ENCODE measurements around the gene ROMO1. TPM values are rescaled to one million over a fixed set of nuclear protein-coding genes. Genes with fewer than 3 reads are reported as not detected.

Gene ROMO1
- total RNA-seq, result 100 to 1,000 TPM in 1 of 2 experiments, 10 to 100 TPM in 1; 96.9 to 112 TPM

DNA sequence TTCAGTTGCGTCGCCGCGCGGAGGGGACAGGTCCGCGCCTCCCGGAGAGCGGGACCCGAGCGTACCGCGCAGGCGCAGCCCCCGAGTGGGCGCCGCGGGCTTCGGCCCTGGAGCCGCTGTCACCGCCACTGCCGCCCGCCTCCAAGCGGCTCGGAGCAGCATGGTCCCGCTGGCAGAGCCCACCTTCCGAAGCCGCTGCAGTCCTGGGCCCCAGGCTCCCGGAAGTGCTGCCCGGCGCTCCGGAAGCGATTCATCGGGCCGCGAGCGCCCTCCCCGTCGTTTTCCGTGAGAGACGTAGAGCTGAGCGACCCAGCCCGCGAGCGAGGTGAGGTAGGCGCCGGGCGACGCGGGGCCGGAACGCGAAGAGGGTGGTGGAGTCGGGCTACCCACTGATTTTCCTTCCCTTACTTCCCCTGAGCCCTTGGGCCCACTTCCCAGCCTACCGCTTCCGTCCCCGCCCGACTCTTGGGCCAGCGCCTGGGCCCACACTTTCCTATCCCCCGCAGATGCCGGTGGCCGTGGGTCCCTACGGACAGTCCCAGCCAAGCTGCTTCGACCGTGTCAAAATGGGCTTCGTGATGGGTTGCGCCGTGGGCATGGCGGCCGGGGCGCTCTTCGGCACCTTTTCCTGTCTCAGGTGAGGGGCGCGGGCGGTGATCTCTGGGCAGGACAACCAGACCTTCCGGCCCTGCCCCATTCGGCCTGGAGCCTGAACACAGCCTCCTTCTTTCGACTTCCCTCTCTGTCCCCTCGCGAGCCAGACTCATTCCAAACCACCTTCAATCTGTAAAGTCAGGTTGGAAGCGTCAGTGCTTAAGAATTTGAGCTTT is at the start of gene ROMO1, which contains the start of gene NFS1:
Gene ROMO1, plus strand, starts transcription at position 279 of the 830 bp plus-strand sequence. Its CDS starts 228 bp downstream, at position 507.
Gene NFS1, minus strand, starts transcription at position 226 of the 830 bp plus-strand sequence. Its CDS starts 64 bp downstream, at position 162.
- Mint-ChIP-seq H3K27me3 (no peaks in the 10 kb centered on the region), H3K4me3 (peak within 1 kb of the TSS; percentile 93), H3K36me3 (peaks cover 20% of the 10 kb centered on the region), H3K4me1 (peaks cover 26% of the 10 kb centered on the region), H3K27ac (peak within 1 kb of the TSS; percentile 92), H3K9me3 (no peaks in the 10 kb centered on the region)
- POLR2A ChIA-PET, result interaction anchor here (0.6 to 2.9 kb wide), 14 partner anchors 12 to 256 kb away, joined by 3 to 21 read pairs (median 5); partner anchors contain the start of genes CPNE1, RBM12, RBM39 and SCAND1
- ATAC-seq (ENCODE audit: low read depth) (peak; percentile 91), DNase-seq (peak; percentile 88)

DNA sequence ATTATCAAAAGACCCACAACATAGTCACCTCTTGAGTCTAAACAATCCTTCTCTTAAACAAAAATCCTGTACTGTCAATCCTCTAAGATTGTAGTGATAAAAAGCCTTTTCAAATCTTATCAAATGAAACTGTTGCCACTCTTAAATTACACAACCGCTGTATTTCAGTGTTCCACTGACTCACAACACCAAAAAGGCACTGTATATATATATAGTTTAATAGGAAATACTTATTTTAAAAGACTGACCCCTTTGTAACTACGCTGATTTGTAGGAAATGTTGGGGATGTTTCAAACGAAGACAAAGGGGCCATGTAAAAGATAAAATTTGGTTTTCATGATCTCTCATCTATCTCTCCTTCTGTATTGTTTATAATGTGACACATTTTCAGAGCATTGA is 48.6 kb upstream of the ROMO1 start:
- Mint-ChIP-seq H3K4me3 (no peak overlapping the region), H3K27me3 (no peaks in the 10 kb centered on the region), H3K27ac (no peak overlapping the region), H3K36me3 (peaks cover 34% of the 10 kb centered on the region), H3K9me3 (no peaks in the 10 kb centered on the region), H3K4me1 (peaks cover 15% of the 10 kb centered on the region)
- POLR2A ChIA-PET, result no interaction called here
- DNase-seq, result no peak
- ATAC-seq (ENCODE audit: low read depth), result no peak

DNA sequence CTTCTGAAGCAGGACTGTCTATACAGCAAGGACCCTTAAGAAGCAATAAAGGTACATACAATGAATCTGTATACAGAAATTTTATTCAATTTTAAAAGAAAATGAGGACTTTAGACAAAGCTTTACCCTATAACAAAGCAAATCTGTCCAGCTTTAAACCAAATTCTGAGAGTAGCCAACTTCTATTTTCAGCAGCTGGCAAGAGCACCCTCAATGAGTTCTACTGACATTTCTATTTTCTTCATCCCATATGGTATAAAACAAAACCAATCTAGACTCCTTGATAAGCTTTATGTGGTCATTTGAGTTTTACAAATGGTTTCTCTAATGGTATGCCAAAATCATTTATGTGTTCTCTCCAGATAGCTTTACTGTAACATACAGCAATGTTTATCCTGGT is 47.2 kb upstream of the ROMO1 start:
- ATAC-seq (ENCODE audit: low read depth), result no peak
- H3K36me3 Mint-ChIP-seq, result peaks cover 36% of the 10 kb centered on the region
- POLR2A ChIA-PET, result interaction anchor here (0.7 to 1.6 kb wide), 2 partner anchors 9 to 12 kb away, joined by 3 to 5 read pairs; partner anchors contain the start of genes CPNE1 and RBM12
- H3K27me3 Mint-ChIP-seq, result no peaks in the 10 kb centered on the region
- no peak for DNase-seq
- H3K4me3 Mint-ChIP-seq, result no peak overlapping the region
- no peak overlapping the region for H3K27ac Mint-ChIP-seq
- H3K4me1 Mint-ChIP-seq, result peaks cover 10% of the 10 kb centered on the region
- no peaks in the 10 kb centered on the region for H3K9me3 Mint-ChIP-seq

DNA sequence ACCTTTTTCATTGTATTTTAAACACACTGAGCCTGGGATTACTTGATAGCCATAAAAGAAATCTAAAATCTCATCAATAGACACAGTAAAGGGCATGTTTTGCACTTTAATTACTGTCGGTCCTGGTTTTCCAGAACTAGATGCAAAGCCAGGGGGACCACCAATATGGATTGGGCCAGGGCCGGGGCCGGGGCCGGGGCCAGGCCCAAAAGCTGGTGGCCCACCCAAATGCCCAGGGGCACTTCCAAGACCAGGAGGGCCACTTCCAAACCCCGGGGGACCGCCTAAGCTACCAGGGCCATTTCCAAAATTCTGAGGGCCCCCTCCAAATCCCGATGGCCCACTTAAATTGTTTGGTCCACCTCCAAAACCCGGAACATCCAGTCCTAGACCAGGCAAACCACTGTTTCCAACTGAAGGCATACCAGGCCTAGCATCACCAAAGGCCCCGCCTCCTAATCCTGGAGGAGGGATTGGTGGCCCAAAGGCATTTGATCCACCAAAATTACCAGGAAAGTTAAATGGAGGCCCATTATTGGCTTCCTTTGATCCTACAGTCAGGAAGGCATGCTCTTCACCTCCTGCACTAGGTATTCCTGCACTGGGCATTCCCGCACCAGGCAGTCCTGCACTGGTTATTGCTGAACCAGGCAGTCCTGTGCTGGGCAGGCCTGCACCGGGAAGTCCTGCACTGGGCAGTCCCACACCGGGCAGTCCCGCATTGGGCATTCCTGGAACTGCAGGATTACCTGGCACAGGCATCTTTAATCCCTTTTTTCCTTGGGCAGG is 46.4 kb upstream of the ROMO1 start:
- H3K4me1 Mint-ChIP-seq, result peaks cover 15% of the 10 kb centered on the region
- H3K36me3 Mint-ChIP-seq, result peaks cover 38% of the 10 kb centered on the region
- H3K4me3 Mint-ChIP-seq, result no peak overlapping the region
- no peak overlapping the region for H3K27ac Mint-ChIP-seq
- H3K9me3 Mint-ChIP-seq, result no peaks in the 10 kb centered on the region
- no peak for ATAC-seq (ENCODE audit: low read depth)
- DNase-seq, result no peak
- H3K27me3 Mint-ChIP-seq, result no peaks in the 10 kb centered on the region
- POLR2A ChIA-PET, result interaction anchor here (0.7 to 1.6 kb wide), 2 partner anchors 8 to 11 kb away, joined by 3 to 5 read pairs; partner anchors contain the start of genes CPNE1 and RBM12

DNA sequence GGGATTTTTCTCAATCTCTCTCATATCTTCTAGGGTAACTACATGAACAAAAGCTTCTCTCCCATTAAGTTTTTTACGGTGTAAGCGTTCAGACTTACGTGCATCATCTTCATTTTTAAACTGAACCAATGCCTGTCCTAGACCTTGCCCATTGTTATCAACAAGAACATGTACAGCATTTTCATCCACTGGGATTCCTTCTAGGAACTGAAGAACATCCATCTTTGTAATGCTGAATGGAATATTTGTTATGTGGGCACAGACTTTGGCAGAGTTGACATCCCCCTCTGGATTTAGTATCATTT is 45.8 kb upstream of the ROMO1 start:
- H3K27me3 Mint-ChIP-seq, result no peaks in the 10 kb centered on the region
- POLR2A ChIA-PET, result interaction anchor here (1.0 kb wide), 1 partner anchor 35 kb away, joined by 4 read pairs; no protein-coding TSS in a partner anchor
- no peak overlapping the region for H3K4me3 Mint-ChIP-seq
- ATAC-seq (ENCODE audit: low read depth) (no peak), DNase-seq (no peak)
- H3K9me3 Mint-ChIP-seq, result no peaks in the 10 kb centered on the region
- H3K4me1 Mint-ChIP-seq, result peaks cover 15% of the 10 kb centered on the region
- peaks cover 34% of the 10 kb centered on the region for H3K36me3 Mint-ChIP-seq
- no peak overlapping the region for H3K27ac Mint-ChIP-seq

DNA sequence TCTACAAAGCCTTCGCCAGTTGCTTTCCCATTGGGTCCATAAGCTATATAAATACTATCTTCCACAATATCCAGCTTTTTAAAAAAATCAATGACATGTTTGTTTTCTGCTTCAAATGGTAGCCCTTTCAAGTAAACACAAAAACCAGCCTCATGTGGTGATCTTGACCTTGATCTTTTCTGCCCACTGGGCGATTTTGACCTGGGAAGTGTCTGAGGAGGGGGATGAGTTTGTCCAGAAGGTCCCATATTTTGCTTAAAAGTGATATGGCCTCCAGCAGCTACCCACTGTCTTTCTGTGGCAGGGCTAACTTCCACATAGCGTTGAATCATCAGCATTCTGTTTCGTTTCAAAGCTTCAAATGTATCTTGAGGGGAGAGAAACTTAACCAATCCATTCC is 45.3 kb upstream of the ROMO1 start:
- ATAC-seq (ENCODE audit: low read depth), result no peak
- no peaks in the 10 kb centered on the region for H3K9me3 Mint-ChIP-seq
- H3K4me3 Mint-ChIP-seq, result no peak overlapping the region
- peaks cover 17% of the 10 kb centered on the region for H3K4me1 Mint-ChIP-seq
- H3K27ac Mint-ChIP-seq, result no peak overlapping the region
- H3K27me3 Mint-ChIP-seq, result no peaks in the 10 kb centered on the region
- POLR2A ChIA-PET, result interaction anchor here (1.0 to 1.4 kb wide), 2 partner anchors 12 to 35 kb away, joined by 3 to 4 read pairs; no protein-coding TSS in a partner anchor
- H3K36me3 Mint-ChIP-seq, result peaks cover 33% of the 10 kb centered on the region
- no peak for DNase-seq

DNA sequence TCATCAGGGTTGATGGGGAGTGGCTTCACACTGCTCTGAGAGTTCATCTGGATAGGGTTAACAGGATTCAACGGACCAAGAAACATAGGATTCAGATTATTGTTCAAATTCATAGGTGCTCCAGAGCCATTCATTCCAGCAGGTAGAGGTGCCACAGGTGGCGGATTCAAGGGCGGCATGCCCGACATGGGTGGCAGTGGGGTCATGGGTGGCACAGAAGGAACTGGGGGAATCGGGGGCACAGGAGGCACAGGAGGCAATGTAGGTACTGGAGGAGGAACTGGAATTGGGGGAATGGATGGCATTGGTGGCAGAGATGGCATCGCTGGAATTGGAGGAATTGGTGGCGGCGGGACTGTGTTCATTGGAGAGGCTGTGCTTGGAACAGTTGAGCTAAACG is 44.8 kb upstream of the ROMO1 start:
- ATAC-seq (ENCODE audit: low read depth) (no peak), DNase-seq (no peak)
- Mint-ChIP-seq H3K9me3 (no peaks in the 10 kb centered on the region), H3K36me3 (peaks cover 30% of the 10 kb centered on the region), H3K4me3 (no peak overlapping the region), H3K27ac (no peak overlapping the region), H3K27me3 (no peaks in the 10 kb centered on the region), H3K4me1 (peaks cover 20% of the 10 kb centered on the region)
- POLR2A ChIA-PET, result interaction anchor here (1.0 to 1.4 kb wide), 2 partner anchors 12 to 36 kb away, joined by 3 to 4 read pairs; no protein-coding TSS in a partner anchor

DNA sequence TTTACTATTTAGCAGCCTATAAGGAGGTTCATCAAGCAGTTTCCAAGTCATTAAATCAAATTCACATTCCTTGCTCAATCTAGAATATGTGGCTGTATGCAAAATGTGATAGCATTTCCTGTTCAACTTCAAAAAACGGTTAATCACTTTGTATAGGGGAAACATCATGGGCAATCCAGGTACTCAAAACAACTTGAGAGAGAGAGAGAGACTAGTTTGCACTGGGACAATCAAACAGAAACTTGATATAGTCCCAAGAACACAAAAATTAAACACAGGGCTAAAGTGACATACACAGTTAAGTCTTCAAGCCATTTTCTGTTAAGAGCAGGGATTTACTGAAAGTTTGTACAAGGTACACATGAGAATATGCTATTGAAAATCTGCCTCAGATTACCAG is 41.9 kb upstream of the ROMO1 start:
- H3K9me3 Mint-ChIP-seq, result no peaks in the 10 kb centered on the region
- peak overlapping the region; percentile 55 for H3K4me3 Mint-ChIP-seq
- H3K27ac Mint-ChIP-seq, result peak overlapping the region; percentile 68
- DNase-seq, result no peak
- H3K27me3 Mint-ChIP-seq, result no peaks in the 10 kb centered on the region
- peaks cover 19% of the 10 kb centered on the region for H3K36me3 Mint-ChIP-seq
- peaks cover 36% of the 10 kb centered on the region for H3K4me1 Mint-ChIP-seq
- ATAC-seq (ENCODE audit: low read depth), result no peak
- POLR2A ChIA-PET, result interaction anchor here (1.2 kb wide), 1 partner anchor 14 kb away, joined by 3 read pairs; no protein-coding TSS in a partner anchor

DNA sequence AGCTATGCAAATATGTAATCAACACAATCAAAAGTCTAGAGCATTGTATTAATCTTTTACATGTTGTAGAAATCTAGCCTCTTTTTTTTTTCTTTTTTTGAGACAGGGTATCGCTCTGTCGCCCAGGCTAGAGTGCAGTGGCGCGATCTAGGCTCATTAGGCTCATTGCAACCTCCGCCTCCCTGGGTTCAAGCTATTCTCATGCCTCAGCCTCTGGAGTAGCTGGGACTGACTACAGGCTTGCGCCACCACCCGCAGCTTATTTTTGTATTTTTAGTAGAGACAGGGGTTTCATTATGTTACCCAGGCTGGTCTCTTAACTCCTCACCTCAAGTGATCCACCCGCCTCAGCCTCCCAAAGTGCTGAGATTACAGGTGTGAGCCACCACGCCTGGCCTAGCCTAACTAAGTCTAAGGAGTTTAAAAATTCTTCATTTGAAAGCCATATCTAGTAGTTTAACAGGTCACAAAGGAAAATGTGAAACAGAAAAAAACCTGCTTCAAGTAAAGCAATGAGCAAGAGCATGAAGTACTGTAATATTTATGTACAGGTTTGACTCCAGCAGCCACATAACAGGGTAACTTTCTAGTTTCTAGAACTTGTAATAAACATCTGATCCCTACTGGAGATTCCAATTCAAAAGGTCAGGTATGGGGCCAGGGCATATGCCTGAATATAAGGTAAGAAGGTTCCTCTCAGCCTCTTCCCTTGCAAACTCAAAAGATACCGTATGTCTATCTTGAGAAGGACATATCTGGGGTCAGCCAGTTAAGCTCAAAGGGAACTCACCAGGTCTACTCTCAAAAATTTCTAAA is 38.9 kb upstream of the ROMO1 start:
- Mint-ChIP-seq H3K27me3 (no peaks in the 10 kb centered on the region), H3K4me1 (peaks cover 46% of the 10 kb centered on the region), H3K9me3 (no peaks in the 10 kb centered on the region), H3K4me3 (peak overlapping the region; percentile 79), H3K36me3 (peaks cover 28% of the 10 kb centered on the region), H3K27ac (peak overlapping the region; percentile 84)
- ATAC-seq (ENCODE audit: low read depth) (no peak), DNase-seq (no peak)
- POLR2A ChIA-PET, result interaction anchor here (0.7 to 4.8 kb wide), 8 partner anchors 8 to 294 kb away, joined by 3 to 54 read pairs (median 4); partner anchors contain the start of genes RBM39 and SCAND1

DNA sequence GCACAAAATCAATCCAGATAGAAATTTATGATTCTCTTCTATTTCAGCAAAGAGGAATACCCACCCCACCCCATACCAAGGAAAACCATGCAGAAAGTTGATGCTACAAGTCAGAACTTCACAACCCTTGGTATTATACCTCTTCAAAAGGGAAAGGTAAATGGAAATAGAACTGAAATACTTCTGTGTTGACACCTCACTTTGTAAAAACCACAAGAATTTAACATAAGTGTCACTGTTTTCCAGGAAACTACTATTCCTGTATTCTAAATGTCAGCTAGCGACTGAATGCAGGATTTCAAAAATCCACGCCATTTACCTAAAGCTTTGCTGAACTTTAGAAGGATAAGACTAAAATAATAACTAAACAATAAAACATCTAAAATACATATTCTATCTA is 38.2 kb upstream of the ROMO1 start:
- Mint-ChIP-seq H3K27ac (peak overlapping the region; percentile 84), H3K36me3 (peaks cover 28% of the 10 kb centered on the region)
- DNase-seq, result no peak

DNA sequence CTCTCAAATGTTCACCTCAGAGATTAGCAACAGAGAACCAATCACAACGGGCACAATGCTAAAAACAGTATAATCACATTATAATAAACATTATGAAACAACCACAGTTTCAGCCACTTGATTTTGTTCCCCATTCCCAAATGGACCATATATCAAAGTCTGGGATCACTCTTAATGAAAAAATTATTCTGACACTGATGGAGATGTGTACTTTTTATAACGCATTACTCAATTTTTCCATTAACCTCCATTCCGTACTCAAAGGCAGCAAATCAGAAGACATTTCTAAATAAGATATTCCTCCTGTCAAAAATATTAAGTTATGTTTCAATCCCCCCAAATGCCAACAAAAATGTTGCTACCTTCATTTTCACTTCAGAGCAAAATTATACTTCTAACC is 37.3 kb upstream of the ROMO1 start:
- ATAC-seq (ENCODE audit: low read depth), result no peak
- H3K27me3 Mint-ChIP-seq, result no peaks in the 10 kb centered on the region

More for the DNA sequence above, 38.2 kb upstream of the ROMO1 start:
- Mint-ChIP-seq H3K4me3 (peak overlapping the region; percentile 79), H3K27me3 (no peaks in the 10 kb centered on the region), H3K4me1 (peaks cover 46% of the 10 kb centered on the region), H3K9me3 (no peaks in the 10 kb centered on the region)
- POLR2A ChIA-PET, result interaction anchor here (0.7 to 4.8 kb wide), 7 partner anchors 9 to 293 kb away, joined by 3 to 54 read pairs (median 3); partner anchors contain the start of genes RBM39 and SCAND1
- ATAC-seq (ENCODE audit: low read depth), result no peak

DNA sequence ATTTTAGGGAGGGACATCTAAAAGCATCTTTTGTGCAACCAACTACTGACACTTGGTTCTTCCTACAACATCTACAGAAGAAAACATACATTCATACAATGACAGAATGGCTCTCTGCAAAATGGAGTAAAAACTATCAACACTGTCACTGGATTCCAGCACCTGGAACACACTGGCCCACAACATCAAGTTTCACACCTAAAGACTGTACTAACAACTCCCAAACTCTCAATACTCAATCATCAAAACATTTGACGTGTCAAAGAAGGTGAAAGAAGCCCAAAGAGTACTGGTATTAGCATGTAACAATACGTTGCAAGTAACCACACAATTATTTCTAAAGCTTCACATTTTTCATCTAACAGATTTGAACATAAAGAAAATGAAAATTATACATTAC is 36.7 kb upstream of the ROMO1 start:
- Mint-ChIP-seq H3K4me1 (peaks cover 42% of the 10 kb centered on the region), H3K27me3 (no peaks in the 10 kb centered on the region), H3K27ac (peak overlapping the region; percentile 99), H3K9me3 (no peaks in the 10 kb centered on the region), H3K4me3 (peak overlapping the region; percentile 79), H3K36me3 (peaks cover 21% of the 10 kb centered on the region)
- ATAC-seq (ENCODE audit: low read depth), result no peak
- DNase-seq, result no peak
- POLR2A ChIA-PET, result interaction anchor here (4.8 kb wide), 2 partner anchors 45 to 80 kb away, joined by 54 to 68 read pairs; partner anchors contain the start of genes RBM39 and SPAG4

More for the DNA sequence above, 37.3 kb upstream of the ROMO1 start:
- H3K27ac Mint-ChIP-seq, result peak overlapping the region; percentile 84
- peaks cover 26% of the 10 kb centered on the region for H3K36me3 Mint-ChIP-seq
- H3K4me3 Mint-ChIP-seq, result peak overlapping the region; percentile 79
- POLR2A ChIA-PET, result interaction anchor here (1.1 to 4.8 kb wide), 4 partner anchors 10 to 80 kb away, joined by 3 to 68 read pairs (median 30); partner anchors contain the start of genes RBM39 and SPAG4
- no peaks in the 10 kb centered on the region for H3K9me3 Mint-ChIP-seq
- H3K4me1 Mint-ChIP-seq, result peaks cover 46% of the 10 kb centered on the region
- DNase-seq, result no peak

Measured in activated naive CD8-positive, alpha-beta T cell treated with anti-CD3 and anti-CD28 coated beads, Interleukin-2, amount 10 ng/mL, durations not matched to agents 7 days and 5 days (primary cell).